T-cell (primary cell): Measurements from ENCODE around the gene RPP40. TPM values are rescaled to one million over a fixed set of nuclear protein-coding genes. Genes with fewer than 3 reads are reported as not detected.

Source experiments
- ATAC-seq, 4 experiments: fragments of 200-7000 bp in 3 of 4; fragments of 150-1000 bp in 1 of 4; cut with Tn5 transposase; replicated peaks in 1 of 4; 1 replicate in 3 of 4; 2 replicates in 1 of 4; pipeline ENCODE4 v1.10.0; 2021; ENCODE audit warnings: moderate library complexity in 3 of 4, mild to moderate bottlenecking in 2 of 4, moderate number of reproducible peaks in 1 of 4
- CTCF ChIA-PET, 2 donors: fragments of 300-600 bp; sonication (Branson Sonifier 250); formaldehyde crosslinking; loops; one replicate each; lab custom pipeline; 2022; ENCODE audit warnings: antibody characterized with exemption in 2 of 2; lab: Charles Lee
- POLR2A ChIA-PET, 2 donors: fragments of 300-600 bp; sonication (Branson Sonifier 250); formaldehyde crosslinking; loops; one replicate each; lab custom pipeline; 2022; ENCODE audit warnings: antibody characterized with exemption in 2 of 2; lab: Charles Lee
- DNase-seq, 35 experiments: peaks; one replicate each; pipeline versions ENCODE4 v3.0.0 to v3.0.0-alpha.2; 2013 to 2023
- H3K27ac ChIP-seq: one replicate; pipeline ENCODE4 v1.5.1; 2013; ENCODE audit warnings: low read length
- H3K27me3 ChIP-seq, 2 experiments: replicated peaks in 1 of 2; 1 replicate in 1 of 2; 2 replicates in 1 of 2; pipeline versions ENCODE4 v1.6.1 to v1.7.0; 2013; ENCODE audit warnings: low read length in 1 of 2, mixed read lengths in 1 of 2; ENCODE audit not compliant: control insufficient read depth in 2 of 2, insufficient read depth in 2 of 2; ENCODE audit errors: extremely low read depth in 1 of 2
- H3K36me3 ChIP-seq, 2 donors: 1 replicate in 1 of 2; 2 replicates in 1 of 2; pipeline versions ENCODE4 v1.6.1 to v1.7.0; 2013; ENCODE audit warnings: low read length in 1 of 2; ENCODE audit not compliant: control insufficient read depth in 2 of 2, insufficient read depth in 1 of 2; ENCODE audit errors: extremely low read depth in 1 of 2
- H3K4me1 ChIP-seq, 2 experiments: 1 replicate in 1 of 2; 2 replicates in 1 of 2; pipeline versions ENCODE4 v1.6.1 to v1.7.0; 2013; ENCODE audit warnings: low read length in 2 of 2, mixed read lengths in 1 of 2; ENCODE audit not compliant: insufficient read depth in 2 of 2, control insufficient read depth in 1 of 2; ENCODE audit errors: extremely low read depth in 1 of 2
- H3K4me3 ChIP-seq, 2 donors: 1 replicate in 1 of 2; 2 replicates in 1 of 2; pipeline versions ENCODE4 v1.5.1 to v1.7.0; 2013; ENCODE audit warnings: mild to moderate bottlenecking in 2 of 2, low read length in 1 of 2, moderate library complexity in 1 of 2; ENCODE audit not compliant: control insufficient read depth in 1 of 2; ENCODE audit errors: extremely low read depth in 1 of 2
- H3K9me3 ChIP-seq: 2 replicates; pipeline ENCODE4 v1.7.0; 2013
- H3K27ac Mint-ChIP-seq, 2 donors: one replicate each; pipeline ENCODE4 v1.8.0; 2020 to 2021; ENCODE audit warnings: mild to moderate bottlenecking in 2 of 2, mixed read lengths in 2 of 2
- H3K27me3 Mint-ChIP-seq, 2 donors: one replicate each; pipeline ENCODE4 v1.8.0; 2021 to 2022; ENCODE audit warnings: mixed read lengths in 2 of 2
- H3K36me3 Mint-ChIP-seq: one replicate; pipeline ENCODE4 v1.8.0; 2021; ENCODE audit warnings: mixed read lengths
- H3K4me1 Mint-ChIP-seq, 3 donors: one replicate each; pipeline ENCODE4 v1.8.0; 2020 to 2022; ENCODE audit warnings: mixed read lengths in 3 of 3, mild to moderate bottlenecking in 1 of 3
- H3K4me3 Mint-ChIP-seq, 3 donors: one replicate each; pipeline ENCODE4 v1.8.0; 2020 to 2022; ENCODE audit warnings: mild to moderate bottlenecking in 3 of 3, mixed read lengths in 3 of 3, moderate library complexity in 3 of 3
- H3K9me3 Mint-ChIP-seq, 3 donors: one replicate each; pipeline ENCODE4 v1.8.0; 2020 to 2022; ENCODE audit warnings: mixed read lengths in 3 of 3
- WGBS: methylation state at CpG from one replicate; pipeline ENCODE4 v1.1.5; 2013; ENCODE audit warnings: missing lambda C conversion rate; ENCODE audit not compliant: insufficient coverage; 5-methylcytosine and 5-hydroxymethylcytosine counted together
- total RNA-seq, 35 experiments: library from RNA in 6 of 35; stranded (reverse) in 6 of 35; fragments of 120-200 nt in 1 of 35; gene quantifications; one replicate each; pipeline versions ENCODE4 v1.2.1 to v1.2.4 and lab custom pipeline; 2013 to 2026

The RPP40 gene
- total RNA-seq, 5 donors from 2014 or later (not counting 1 experiment from before 2014, with no cell fraction given): 2.0 to 7.8 (median 4.8) TPM

DNA sequence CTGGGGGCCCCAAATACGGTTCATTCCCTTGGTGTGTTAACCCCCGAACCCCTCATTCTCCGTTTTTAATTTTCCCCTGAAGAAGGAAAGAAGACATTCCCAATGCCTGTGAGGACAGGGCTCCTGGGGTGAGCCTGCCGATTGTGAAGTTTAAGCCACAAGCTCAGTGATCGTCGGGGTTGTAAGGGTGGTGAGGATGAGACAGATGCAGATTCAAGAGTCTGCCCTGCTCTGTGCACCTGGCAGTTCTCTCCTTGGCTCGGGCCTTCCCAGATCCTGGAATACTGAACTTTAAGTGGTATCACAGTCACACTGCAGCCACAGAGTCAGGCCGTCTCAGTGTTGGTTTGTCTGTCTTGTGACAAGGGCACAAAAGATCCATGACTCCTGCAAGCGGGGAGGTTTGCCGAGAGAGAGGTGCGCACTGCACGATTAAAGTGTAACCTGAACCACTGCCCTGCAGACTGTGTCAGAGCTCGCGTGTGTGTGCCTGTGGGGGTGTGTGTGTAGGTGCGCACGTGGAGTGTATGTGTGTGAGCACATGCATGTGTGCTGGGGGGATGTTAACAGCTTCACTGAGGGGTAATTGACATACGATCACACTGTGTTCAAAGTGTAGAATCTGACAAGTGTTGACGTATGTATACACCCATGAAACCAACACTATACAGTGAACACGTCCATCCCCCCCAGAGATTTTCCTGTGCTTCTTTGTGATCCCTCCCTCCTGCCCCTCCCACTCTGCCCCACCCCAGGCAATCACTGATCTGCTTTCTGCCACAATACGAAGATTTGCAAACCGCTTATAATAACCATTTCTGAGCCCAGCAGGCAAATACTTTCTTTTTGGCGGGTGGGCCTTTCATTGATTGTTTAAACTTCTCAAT lies 38.9 kb downstream of the RPP40 start:
- no peaks in the 10 kb centered on the region for H3K4me1 ChIP-seq
- Mint-ChIP-seq H3K4me1 (no peaks in the 10 kb centered on the region), H3K4me3 (no peak overlapping the region), H3K27me3 (peaks cover 5 to 9% of the 10 kb centered on the region in 2 donors), H3K36me3 (no peaks in the 10 kb centered on the region), H3K9me3 (peaks cover 0 to 6% (median 0%) of the 10 kb centered on the region in 3 donors), H3K27ac (no peak overlapping the region)
- no peaks in the 10 kb centered on the region for H3K9me3 ChIP-seq
- H3K27ac ChIP-seq: no peak overlapping the region
- no peak overlapping the region for H3K4me3 ChIP-seq
- CTCF ChIA-PET: no interaction called here
- POLR2A ChIA-PET: no interaction called here
- peaks cover 0 to 6% of the 10 kb centered on the region in 2 experiments for H3K27me3 ChIP-seq
- H3K36me3 ChIP-seq: no peaks in the 10 kb centered on the region
- DNase-seq (no peak), ATAC-seq (no peak)
- 87% methylated on average over 14 of the region's 22 CpGs for WGBS

GRCh38 chr6:4962905-4963304 lies 40.9 kb downstream of the RPP40 start:
- no peaks in the 10 kb centered on the region for H3K4me1 ChIP-seq
- Mint-ChIP-seq H3K27me3 (peaks cover 5 to 10% of the 10 kb centered on the region in 2 donors), H3K27ac (no peak overlapping the region), H3K9me3 (peaks cover 0 to 6% (median 0%) of the 10 kb centered on the region in 3 donors), H3K36me3 (no peaks in the 10 kb centered on the region), H3K4me1 (no peaks in the 10 kb centered on the region), H3K4me3 (no peak overlapping the region)
- DNase-seq (no peak), ATAC-seq (no peak)
- no CpG with 5 or more reads among the region's 2 CpGs for WGBS
- H3K36me3 ChIP-seq: no peaks in the 10 kb centered on the region
- ChIA-PET CTCF (no interaction called here), POLR2A (no interaction called here)
- no peak overlapping the region for H3K27ac ChIP-seq
- peaks cover 0 to 8% of the 10 kb centered on the region in 2 experiments for H3K27me3 ChIP-seq
- H3K9me3 ChIP-seq: no peaks in the 10 kb centered on the region
- no peak overlapping the region for H3K4me3 ChIP-seq

DNA sequence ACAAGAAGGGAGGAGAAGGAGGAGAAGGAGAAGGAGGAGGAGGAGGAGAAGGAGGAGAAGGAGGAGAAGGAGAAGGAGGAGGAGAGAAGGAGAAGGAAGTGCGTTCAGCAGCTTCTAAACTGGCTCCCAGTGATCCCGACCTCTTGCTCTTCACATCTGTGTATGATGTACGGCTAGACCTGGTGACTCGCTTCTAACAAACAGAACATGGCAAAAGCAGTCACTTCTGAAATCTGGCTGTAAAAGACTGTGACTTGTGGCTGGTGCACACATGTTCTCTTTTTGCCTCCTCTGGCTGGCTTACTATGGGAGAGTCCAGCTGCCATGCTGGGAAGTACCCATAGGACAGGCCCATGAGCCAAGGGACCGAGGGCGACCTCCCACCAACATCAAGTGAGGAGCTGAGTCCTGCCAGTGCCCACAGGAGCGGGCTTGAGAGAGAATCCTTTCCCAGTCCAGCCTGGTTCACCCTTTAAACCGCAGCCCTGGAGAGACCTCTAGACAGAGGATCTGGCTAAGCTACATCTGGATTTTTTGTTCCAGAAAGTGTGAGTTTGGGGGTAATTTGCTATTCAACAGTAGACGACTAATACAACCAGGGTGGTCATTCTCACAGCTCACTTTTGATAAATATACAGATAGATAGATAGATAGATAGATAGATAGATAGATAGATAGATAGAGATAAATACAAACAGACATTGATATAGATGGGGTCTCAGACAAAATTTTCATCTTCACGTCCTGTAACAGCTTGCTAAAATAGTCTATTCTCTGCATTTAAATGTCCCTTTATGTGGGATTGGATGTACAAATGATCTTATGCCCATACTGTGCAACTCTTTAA lies 42.3 kb downstream of the RPP40 start:
- no peak overlapping the region for H3K4me3 ChIP-seq
- ChIA-PET POLR2A (interaction anchor here in 1 of 2 donors (0.5 kb wide), 1 partner anchor 20 kb away, joined by 6 read pairs; no protein-coding TSS in a partner anchor), CTCF (interaction anchor here in 1 of 2 donors (0.6 kb wide), 1 partner anchor 245 kb away, joined by 7 read pairs; no protein-coding TSS in a partner anchor)
- peaks cover 5 to 10% of the 10 kb centered on the region in 2 donors for H3K27me3 Mint-ChIP-seq
- no peak overlapping the region for H3K4me3 Mint-ChIP-seq
- H3K36me3 Mint-ChIP-seq: no peaks in the 10 kb centered on the region
- H3K36me3 ChIP-seq: no peaks in the 10 kb centered on the region
- H3K9me3 ChIP-seq: no peaks in the 10 kb centered on the region
- peaks cover 0 to 11% of the 10 kb centered on the region in 2 experiments for H3K27me3 ChIP-seq
- whole genome bisulfite sequencing: 85% methylated on average over 7 of the region's 10 CpGs
- no peak overlapping the region for H3K27ac ChIP-seq
- H3K4me1 Mint-ChIP-seq: no peaks in the 10 kb centered on the region
- H3K9me3 Mint-ChIP-seq: peaks cover 0 to 6% (median 0%) of the 10 kb centered on the region in 3 donors
- H3K4me1 ChIP-seq: no peaks in the 10 kb centered on the region
- H3K27ac Mint-ChIP-seq: no peak overlapping the region
- DNase-seq (no peak), ATAC-seq (no peak)

GRCh38 chr6:4958624-4959023 lies 45.2 kb downstream of the RPP40 start:
- H3K27ac Mint-ChIP-seq: no peak overlapping the region
- Histone ChIP-seq H3K27ac (no peak overlapping the region), H3K4me1 (no peaks in the 10 kb centered on the region), H3K27me3 (peaks cover 0 to 5% of the 10 kb centered on the region in 2 experiments), H3K36me3 (peaks cover 0 to 3% of the 10 kb centered on the region in 2 donors), H3K4me3 (no peak overlapping the region), H3K9me3 (no peaks in the 10 kb centered on the region)
- no CpG with 5 or more reads among the region's 3 CpGs for whole genome bisulfite sequencing
- H3K4me1 Mint-ChIP-seq: no peaks in the 10 kb centered on the region
- no peak for DNase-seq
- CTCF ChIA-PET: no interaction called here
- ATAC-seq: no peak
- peaks cover 0 to 1% of the 10 kb centered on the region in 2 donors for H3K27me3 Mint-ChIP-seq
- no peak overlapping the region for H3K4me3 Mint-ChIP-seq
- peaks cover 0 to 6% (median 0%) of the 10 kb centered on the region in 3 donors for H3K9me3 Mint-ChIP-seq
- POLR2A ChIA-PET: no interaction called here
- peaks cover 17% of the 10 kb centered on the region for H3K36me3 Mint-ChIP-seq

- ATAC-seq (no peak), DNase-seq (no peak)
- Mint-ChIP-seq H3K4me1 (no peaks in the 10 kb centered on the region), H3K27ac (no peak overlapping the region), H3K9me3 (peaks cover 0 to 6% (median 0%) of the 10 kb centered on the region in 3 donors), H3K4me3 (no peak overlapping the region), H3K36me3 (peaks cover 21% of the 10 kb centered on the region), H3K27me3 (peaks cover 0 to 1% of the 10 kb centered on the region in 2 donors)
- POLR2A ChIA-PET: no interaction called here
- Histone ChIP-seq H3K4me3 (no peak overlapping the region), H3K27ac (no peak overlapping the region), H3K4me1 (no peaks in the 10 kb centered on the region), H3K9me3 (no peaks in the 10 kb centered on the region), H3K36me3 (peaks cover 0 to 3% of the 10 kb centered on the region in 2 donors), H3K27me3 (peaks cover 0 to 5% of the 10 kb centered on the region in 2 experiments)
- 77% methylated on average over 6 of the region's 9 CpGs for WGBS
- CTCF ChIA-PET: no interaction called here
These were observed 46.2 kb downstream of the RPP40 start for GRCh38 chr6:4957521-4958231.
